ENCODE data around the gene CBLC. TPM values are rescaled to one million over a fixed set of nuclear protein-coding genes. Genes with fewer than 3 reads are reported as not detected.
A peak's percentile ranks its signal among the peaks of the same experiment; 100 is the strongest.

CBLC gene
- total and polyA plus RNA-seq, 2 experiments from 2014 or later, result not detected

DNA sequence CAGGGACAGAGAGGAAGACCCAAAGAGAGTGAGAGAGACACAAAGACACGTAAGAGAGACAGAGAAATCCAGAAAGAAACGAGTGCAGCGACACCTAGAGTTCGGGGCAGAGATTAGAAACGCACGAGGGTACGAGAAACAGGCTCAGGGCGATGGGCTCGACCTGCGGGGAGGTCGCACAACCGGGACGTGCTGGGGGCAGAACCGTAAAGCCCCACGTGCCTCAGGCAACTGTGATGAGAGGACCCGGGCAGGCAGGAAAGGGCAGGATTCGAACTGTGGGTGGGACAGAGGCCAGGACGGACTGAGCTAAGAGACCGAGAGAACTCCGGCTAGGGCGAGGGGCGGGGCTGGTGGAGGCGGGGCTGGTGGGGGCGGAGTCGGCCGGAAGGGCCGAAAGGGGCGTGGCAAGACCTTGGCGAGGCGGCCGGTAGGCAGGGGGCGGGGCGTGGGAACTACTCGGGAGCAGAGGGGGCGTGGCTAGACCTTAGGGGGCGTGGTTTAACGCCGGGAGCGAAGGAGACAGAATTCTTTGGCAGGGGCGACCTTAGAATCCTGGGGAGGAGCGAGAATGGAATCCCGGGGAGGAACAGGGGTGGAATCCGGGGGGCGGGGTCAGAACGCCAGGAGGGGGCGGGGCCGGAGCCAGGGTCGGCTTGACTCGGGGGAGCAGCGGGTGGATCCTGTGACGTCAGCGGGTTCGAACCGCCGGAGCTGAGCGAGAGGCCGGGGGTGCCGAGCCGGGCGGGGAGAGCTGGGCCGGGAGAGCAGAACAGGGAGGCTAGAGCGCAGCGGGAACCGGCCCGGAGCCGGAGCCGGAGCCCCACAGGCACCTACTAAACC is 68.1 kb downstream of the CBLC start, which contains the start of gene NECTIN2:
Gene NECTIN2, plus strand, starts transcription at position 686 of the 843 bp plus-strand sequence. CDS start 229 bp downstream, outside the sequence.
- Histone ChIP-seq H3F3A (ENCODE audit: insufficient read depth) (peaks cover 14% of the 10 kb centered on the region), H3K79me2 (ENCODE audit: insufficient read depth) (peaks cover 46% of the 10 kb centered on the region), H3K9me2 (ENCODE audit: insufficient read depth) (no peaks in the 10 kb centered on the region), H3K9ac (peak within 1 kb of the TSS; percentile 95), H2AFZ (peak within 1 kb of the TSS; percentile 87), H3K9me3 (ENCODE audit: low read depth) (no peaks in the 10 kb centered on the region), H3K4me1 (ENCODE audit: insufficient read depth) (peaks cover 17% of the 10 kb centered on the region; the same call in 1 of the 2 replicates), H3K27me3 (replicated peaks; ENCODE audit: insufficient read depth) (no peaks in the 10 kb centered on the region), H3K27ac (peak within 1 kb of the TSS; percentile 76), H3K4me3 (peak within 1 kb of the TSS; percentile 95), H4K20me1 (ENCODE audit: insufficient read depth) (no peaks in the 10 kb centered on the region), H3K4me2 (ENCODE audit: unreplicated experiment) (peak within 1 kb of the TSS; percentile 94), H3K36me3 (ENCODE audit: low read depth) (no peaks in the 10 kb centered on the region)
- in situ Hi-C loops (cut with MboI), result no loop called here
- DNase-seq, result peak; percentile 98
- no peak for TF ChIP-seq EZH2 (IDR thresholded peaks at IDR 0.05; ENCODE audit: insufficient read depth, poor library complexity, severe bottlenecking)
- TF ChIP-seq EZH2phosphoT487 (IDR thresholded peaks at IDR 0.05; ENCODE audit: insufficient read depth, low read depth), result no peak
- 1% methylated on average over 22 to 60 of the region's 67 CpGs for WGBS, 2 experiments (ENCODE audit: low coverage in 1 of 2, low lambda C conversion rate in 2 of 2, missing lambda C conversion rate in 2 of 2)

DNA sequence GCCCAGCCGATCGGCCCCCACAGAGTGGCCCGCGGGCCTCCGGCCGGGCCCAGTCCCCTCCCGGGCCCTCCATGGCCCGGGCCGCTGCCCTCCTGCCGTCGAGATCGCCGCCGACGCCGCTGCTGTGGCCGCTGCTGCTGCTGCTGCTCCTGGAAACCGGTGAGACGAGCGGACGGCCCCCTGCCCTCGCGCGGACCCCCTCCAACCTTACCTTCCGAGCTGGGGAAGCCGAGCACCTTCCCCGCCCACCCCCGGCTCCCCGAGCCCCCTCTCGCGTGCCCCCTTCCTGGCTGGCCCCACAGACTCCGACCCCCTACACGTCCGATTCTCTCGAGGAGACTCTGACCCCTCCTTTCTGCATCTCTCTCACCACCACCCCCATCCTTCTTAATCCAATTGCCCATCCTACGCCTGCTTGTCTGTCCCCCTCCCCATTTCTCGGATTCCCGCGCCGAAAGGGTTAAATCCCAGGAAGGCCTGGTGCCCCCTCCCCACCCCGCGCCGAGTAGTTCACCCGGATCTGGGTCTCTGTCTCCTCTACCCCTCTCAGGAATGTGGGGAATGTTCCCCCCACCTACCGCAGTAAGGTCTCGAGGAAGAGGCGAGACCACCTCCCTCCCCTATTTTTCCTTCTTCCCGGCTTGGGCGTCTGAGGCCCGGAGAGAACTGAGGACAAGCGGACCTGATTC is 68.9 kb downstream of the CBLC start:
- Histone ChIP-seq H3K4me2 (ENCODE audit: unreplicated experiment) (peak overlapping the region; percentile 94), H3K9ac (peak overlapping the region; percentile 95), H3K9me2 (ENCODE audit: insufficient read depth) (no peaks in the 10 kb centered on the region), H3K9me3 (ENCODE audit: low read depth) (no peaks in the 10 kb centered on the region), H3K27me3 (replicated peaks; ENCODE audit: insufficient read depth) (no peaks in the 10 kb centered on the region), H2AFZ (peak overlapping the region; percentile 54), H4K20me1 (ENCODE audit: insufficient read depth) (no peaks in the 10 kb centered on the region), H3K4me1 (ENCODE audit: insufficient read depth) (peaks cover 17% of the 10 kb centered on the region; the same call in 1 of the 2 replicates), H3F3A (ENCODE audit: insufficient read depth) (peaks cover 14% of the 10 kb centered on the region), H3K27ac (peak overlapping the region; percentile 76), H3K79me2 (ENCODE audit: insufficient read depth) (peaks cover 54% of the 10 kb centered on the region), H3K36me3 (ENCODE audit: low read depth) (no peaks in the 10 kb centered on the region), H3K4me3 (peak overlapping the region; percentile 95)
- in situ Hi-C loops (cut with MboI), result no loop called here
- DNase-seq, result peak; percentile 44
- 1% methylated on average over 27 to 43 of the region's 51 CpGs for WGBS, 2 experiments (ENCODE audit: low coverage in 1 of 2, low lambda C conversion rate in 2 of 2, missing lambda C conversion rate in 2 of 2)
- TF ChIP-seq EZH2phosphoT487 (IDR thresholded peaks at IDR 0.05; ENCODE audit: insufficient read depth, low read depth) (no peak), EZH2 (IDR thresholded peaks at IDR 0.05; ENCODE audit: insufficient read depth, poor library complexity, severe bottlenecking) (no peak)

DNA sequence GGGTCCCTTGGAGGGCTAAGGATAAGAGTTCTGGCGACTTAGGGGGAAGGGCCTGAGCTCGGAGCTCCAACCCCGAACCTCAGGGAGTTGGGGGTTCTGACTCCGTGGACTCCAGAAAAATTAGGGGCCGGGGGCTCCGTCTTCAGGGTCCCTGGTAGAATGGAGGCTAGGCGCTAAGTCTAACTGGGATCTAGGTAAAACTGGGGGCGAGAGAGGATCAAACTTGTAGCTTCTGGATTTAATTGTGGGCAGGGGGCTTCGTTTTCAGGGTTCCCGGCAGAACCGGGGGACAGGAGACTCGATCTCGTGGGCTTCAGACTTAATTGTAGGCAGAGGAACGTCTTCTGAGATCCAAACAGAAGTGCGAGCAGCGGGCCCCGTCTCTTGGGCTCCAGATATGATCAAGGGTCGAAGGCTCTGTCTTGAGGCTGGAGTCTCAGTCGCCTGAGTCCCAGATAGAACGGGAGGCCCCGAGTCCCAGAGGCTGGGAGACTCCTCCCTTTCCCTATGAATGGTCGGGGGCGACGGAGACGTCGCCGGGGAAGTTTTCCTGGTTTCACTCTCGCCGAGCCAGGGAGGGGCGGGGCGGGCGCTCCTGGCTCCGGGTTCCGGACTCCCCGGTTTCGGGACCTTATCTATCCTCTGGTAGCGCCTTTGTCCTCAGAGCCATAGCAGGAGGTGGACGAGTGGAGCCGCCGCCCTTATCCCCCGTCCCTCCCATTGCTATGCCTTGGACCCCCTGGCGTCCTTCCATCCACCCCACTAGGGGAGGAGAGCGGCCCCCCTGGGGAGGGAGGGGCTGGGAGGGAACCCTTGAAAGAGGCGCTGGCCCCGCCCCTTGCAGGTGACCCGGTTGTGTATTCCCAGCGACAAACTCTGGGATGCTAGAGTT is 69.7 kb downstream of the CBLC start:
- Histone ChIP-seq H3K4me3 (peak overlapping the region; percentile 95), H3K9ac (peak overlapping the region; percentile 95), H3K4me2 (ENCODE audit: unreplicated experiment) (peak overlapping the region; percentile 94), H4K20me1 (ENCODE audit: insufficient read depth) (no peaks in the 10 kb centered on the region), H3K4me1 (ENCODE audit: insufficient read depth) (peaks cover 17% of the 10 kb centered on the region; the same call in 1 of the 2 replicates), H3F3A (ENCODE audit: insufficient read depth) (peaks cover 14% of the 10 kb centered on the region), H3K27me3 (replicated peaks; ENCODE audit: insufficient read depth) (no peaks in the 10 kb centered on the region), H3K27ac (peak overlapping the region; percentile 76), H3K36me3 (ENCODE audit: low read depth) (no peaks in the 10 kb centered on the region), H3K79me2 (ENCODE audit: insufficient read depth) (peaks cover 62% of the 10 kb centered on the region), H3K9me3 (ENCODE audit: low read depth) (no peaks in the 10 kb centered on the region), H2AFZ (peak overlapping the region; percentile 54), H3K9me2 (ENCODE audit: insufficient read depth) (no peaks in the 10 kb centered on the region)
- peak; percentile 80 for DNase-seq
- TF ChIP-seq EZH2phosphoT487 (IDR thresholded peaks at IDR 0.05; ENCODE audit: insufficient read depth, low read depth) (no peak), EZH2 (IDR thresholded peaks at IDR 0.05; ENCODE audit: insufficient read depth, poor library complexity, severe bottlenecking) (no peak)
- in situ Hi-C loops (cut with MboI), result no loop called here
- 1 to 2% methylated on average over 27 to 42 of the region's 47 CpGs for WGBS, 2 experiments (ENCODE audit: low coverage in 1 of 2, low lambda C conversion rate in 2 of 2, missing lambda C conversion rate in 2 of 2)
